H1 (cell line): ENCODE measurements around the gene CYP51A1.
"Not testable (repeated sequence)": the region's sequence is repeated elsewhere in the genome, so short reads cannot be mapped to it uniquely, and the experiment has no call there.

Source experiments
- EZH2 ChIP-seq: fragments of 200-600 bp; sonication (generic); IDR thresholded peaks from 2 replicates; pipeline ENCODE4 v1.7.1; 2012; ENCODE audit warnings: low read depth, mild to moderate bottlenecking, moderate library complexity, low read length, inconsistent platforms; ENCODE audit not compliant: severe bottlenecking
- NANOG ChIP-seq: IDR thresholded peaks from 2 replicates; pipeline ENCODE4 v1.6.1; 2011; ENCODE audit warnings: low read length, low read depth, mild to moderate bottlenecking, inconsistent platforms; ENCODE audit not compliant: insufficient read depth, poor library complexity, severe bottlenecking

GRCh38 chr7:92143192-92143880, 9.1 kb upstream of the CYP51A1 start:
- not testable (repeated sequence) for TF ChIP-seq EZH2, NANOG
